Neural progenitor cell (in vitro differentiated cells): ENCODE measurements around the gene PSMD14. TPM values are rescaled to one million over a fixed set of nuclear protein-coding genes. Genes with fewer than 3 reads are reported as not detected.

Experiments used
- DNase-seq: peaks from one replicate; pipeline ENCODE4 v3.0.0-alpha.2; 2016; ENCODE audit warnings: low spot score
- H2AFZ ChIP-seq: fragments of 200-600 bp; sonication (generic); replicated peaks from 2 replicates; pipeline ENCODE4 v1.6.1; 2016; ENCODE audit warnings: antibody characterized with exemption
- H3F3A ChIP-seq: fragments of 200-600 bp; sonication (generic); 2 replicates; pipeline ENCODE4 v1.6.1; 2016; ENCODE audit warnings: antibody characterized with exemption, low read depth
- H3K27ac ChIP-seq: fragments of 200-600 bp; sonication (generic); 2 replicates; pipeline ENCODE4 v1.5.1; 2016; ENCODE audit warnings: mild to moderate bottlenecking
- H3K27me3 ChIP-seq: fragments of 200-600 bp; sonication (generic); 2 replicates; pipeline ENCODE4 v1.6.1; 2016; ENCODE audit warnings: mild to moderate bottlenecking, moderate library complexity
- H3K36me3 ChIP-seq: fragments of 200-600 bp; sonication (generic); 2 replicates; pipeline ENCODE4 v1.5.1; 2016
- H3K4me1 ChIP-seq: fragments of 200-600 bp; sonication (generic); 2 replicates; pipeline ENCODE4 v1.6.1; 2016; ENCODE audit warnings: mixed run types
- H3K4me2 ChIP-seq: fragments of 200-600 bp; sonication (generic); 2 replicates; pipeline ENCODE4 v1.6.1; 2016
- H3K4me3 ChIP-seq: fragments of 200-600 bp; sonication (generic); 2 replicates; pipeline ENCODE4 v1.5.1; 2016
- H3K79me2 ChIP-seq: fragments of 200-600 bp; sonication (generic); 2 replicates; pipeline ENCODE4 v1.6.1; 2016; ENCODE audit warnings: low read depth
- H3K9ac ChIP-seq: fragments of 200-600 bp; sonication (generic); 2 replicates; pipeline ENCODE4 v1.6.1; 2016
- H3K9me3 ChIP-seq: fragments of 200-600 bp; sonication (generic); 2 replicates; pipeline ENCODE4 v1.5.1; 2016; ENCODE audit warnings: low read depth
- H4K20me1 ChIP-seq: fragments of 200-600 bp; sonication (generic); 2 replicates; pipeline ENCODE4 v1.6.1; 2016; ENCODE audit warnings: low read depth
- H3K27ac Mint-ChIP-seq: 3 replicates; pipeline ENCODE4 v1.8.0; 2021; ENCODE audit warnings: mixed read lengths
- H3K27me3 Mint-ChIP-seq: 2 replicates; pipeline ENCODE4 v1.8.0; 2022; ENCODE audit warnings: low read depth, mild to moderate bottlenecking, inconsistent platforms, moderate library complexity, mixed read lengths; ENCODE audit not compliant: insufficient read depth
- H3K36me3 Mint-ChIP-seq: 3 replicates; pipeline ENCODE4 v1.8.0; 2021; ENCODE audit warnings: mixed read lengths
- H3K4me1 Mint-ChIP-seq: 3 replicates; pipeline ENCODE4 v1.8.0; 2021; ENCODE audit warnings: mixed read lengths
- H3K4me3 Mint-ChIP-seq: 3 replicates; pipeline ENCODE4 v1.8.0; 2021; ENCODE audit warnings: mild to moderate bottlenecking, moderate library complexity, mixed read lengths
- H3K9me3 Mint-ChIP-seq: 3 replicates; pipeline ENCODE4 v1.8.0; 2020; ENCODE audit warnings: mixed read lengths
- CTCF ChIP-seq: fragments of 200-600 bp; sonication (generic); IDR thresholded peaks from 2 replicates; pipeline ENCODE4 v1.5.1; 2017; ENCODE audit warnings: antibody characterized with exemption, mild to moderate bottlenecking
- EZH2 ChIP-seq: fragments of 200-600 bp; sonication (generic); IDR thresholded peaks from 2 replicates; pipeline ENCODE4 v1.6.1; 2017; ENCODE audit warnings: antibody characterized with exemption, mild to moderate bottlenecking, moderate library complexity
- EZH2phosphoT487 ChIP-seq: fragments of 200-600 bp; sonication (generic); IDR thresholded peaks from 2 replicates; pipeline ENCODE4 v1.6.1; 2017; ENCODE audit warnings: antibody characterized with exemption
- total RNA-seq: library from RNA; depleted of rRNA; stranded (reverse); fragments of >200 nt; gene quantifications from 2 replicates; pipeline ENCODE4 v1.2.3, GENCODE V29; 2015; ENCODE audit warnings: low replicate concordance

Gene PSMD14
- total RNA-seq, 1 donor from 2014 or later: 152 TPM

- no peak overlapping the region for H3K9ac ChIP-seq
- H3K9me3 Mint-ChIP-seq: no peaks in the 10 kb centered on the region
These were observed 94.1 kb downstream of the PSMD14 start for GRCh38 chr2:161402297-161402696.

GRCh38 chr2:161406316-161406715, 98.1 kb downstream of the PSMD14 start:
- no peak overlapping the region for H3K4me2 ChIP-seq
- TF ChIP-seq EZH2phosphoT487 (no peak), EZH2 (no peak), CTCF (no peak)
- no peak overlapping the region for H3K27ac ChIP-seq
- H3K36me3 ChIP-seq: peaks cover 5% of the 10 kb centered on the region
- H3K4me3 ChIP-seq: no peak overlapping the region
- Mint-ChIP-seq H3K4me1 (no peaks in the 10 kb centered on the region), H3K36me3 (peaks cover 13% of the 10 kb centered on the region), H3K4me3 (no peak overlapping the region), H3K27me3 (no peaks in the 10 kb centered on the region), H3K9me3 (no peaks in the 10 kb centered on the region), H3K27ac (no peak overlapping the region)
- no peak overlapping the region for H2AFZ ChIP-seq
- peaks cover 9% of the 10 kb centered on the region for H4K20me1 ChIP-seq
- H3K9me3 ChIP-seq: no peaks in the 10 kb centered on the region
- H3F3A ChIP-seq: no peaks in the 10 kb centered on the region
- H3K9ac ChIP-seq: no peak overlapping the region
- H3K27me3 ChIP-seq: peaks cover under 1% of the 10 kb centered on the region
- H3K4me1 ChIP-seq: peaks cover 7% of the 10 kb centered on the region
- H3K79me2 ChIP-seq: no peaks in the 10 kb centered on the region
- no peak for DNase-seq

More at GRCh38 chr2:161402297-161402696, 94.1 kb downstream of the PSMD14 start:
- TF ChIP-seq CTCF (no peak), EZH2 (no peak), EZH2phosphoT487 (no peak)
- Mint-ChIP-seq H3K27me3 (no peaks in the 10 kb centered on the region), H3K36me3 (peaks cover 13% of the 10 kb centered on the region), H3K4me3 (no peak overlapping the region), H3K4me1 (no peaks in the 10 kb centered on the region), H3K27ac (no peak overlapping the region)
- H3K27ac ChIP-seq: no peak overlapping the region
- H3K36me3 ChIP-seq: peaks cover 7% of the 10 kb centered on the region
- no peak for DNase-seq
- no peaks in the 10 kb centered on the region for H3K27me3 ChIP-seq
- H3K4me2 ChIP-seq: no peak overlapping the region
- H3K4me1 ChIP-seq: peaks cover 7% of the 10 kb centered on the region
- no peaks in the 10 kb centered on the region for H3K79me2 ChIP-seq
- no peak overlapping the region for H2AFZ ChIP-seq
- peaks cover 9% of the 10 kb centered on the region for H4K20me1 ChIP-seq
- no peak overlapping the region for H3K4me3 ChIP-seq
- H3F3A ChIP-seq: no peaks in the 10 kb centered on the region
- H3K9me3 ChIP-seq: no peaks in the 10 kb centered on the region

GRCh38 chr2:161407597-161407996, 99.4 kb downstream of the PSMD14 start:
- peaks cover 7% of the 10 kb centered on the region for H3K36me3 Mint-ChIP-seq
- H3K27me3 Mint-ChIP-seq: no peaks in the 10 kb centered on the region
- no peak for TF ChIP-seq EZH2phosphoT487
- TF ChIP-seq CTCF: no peak
- TF ChIP-seq EZH2: no peak
- H3K9me3 Mint-ChIP-seq: no peaks in the 10 kb centered on the region
- no peak overlapping the region for H2AFZ ChIP-seq
- peaks cover 13% of the 10 kb centered on the region for H3K27me3 ChIP-seq
- peaks cover 9% of the 10 kb centered on the region for H4K20me1 ChIP-seq
- no peaks in the 10 kb centered on the region for H3K4me1 Mint-ChIP-seq
- peaks cover 7% of the 10 kb centered on the region for H3K4me1 ChIP-seq
- H3K9me3 ChIP-seq: no peaks in the 10 kb centered on the region
- no peak overlapping the region for H3K4me2 ChIP-seq
- H3K9ac ChIP-seq: no peak overlapping the region
- H3K36me3 ChIP-seq: peaks cover 5% of the 10 kb centered on the region
- no peak overlapping the region for H3K4me3 Mint-ChIP-seq
- no peak overlapping the region for H3K4me3 ChIP-seq
- no peak for DNase-seq
- no peak overlapping the region for H3K27ac ChIP-seq
- no peak overlapping the region for H3K27ac Mint-ChIP-seq
- H3F3A ChIP-seq: no peaks in the 10 kb centered on the region
- H3K79me2 ChIP-seq: no peaks in the 10 kb centered on the region
